Pancreas (tissue), 10 donors: Measurements from ENCODE around the gene ING2. TPM values are rescaled to one million over a fixed set of nuclear protein-coding genes. Genes with fewer than 3 reads are reported as not detected.

ENCODE experiments used
- ATAC-seq, 4 donors: fragments of 200-7000 bp; cut with Tn5 transposase; one replicate each; pipeline versions ENCODE4 v1.8.0 to v1.9.1; 2020; ENCODE audit warnings: mild to moderate bottlenecking in 4 of 4, moderate library complexity in 4 of 4
- DNase-seq, 6 donors: peaks; one replicate each; pipeline ENCODE4 v3.0.0-alpha.2; 2020
- FAIRE-seq: peaks from 2 replicates; lab custom pipeline; 2012; peaks lifted over from hg19 to GRCh38; lab: Jason Lieb, UNC
- H3K27ac ChIP-seq, 4 donors: fragments of 200-600 bp; sonication (generic); 1 replicate in 3 of 4; 2 replicates in 1 of 4; pipeline versions ENCODE4 v1.5.0 to v1.8.0; 2020
- H3K27me3 ChIP-seq, 4 donors: fragments of 200-600 bp; one replicate each; pipeline ENCODE4 v1.8.0; 2021
- H3K36me3 ChIP-seq, 3 donors: fragments of 200-600 bp; sonication (generic) in 1 of 3; one replicate each; pipeline versions ENCODE4 v1.5.0 to v1.8.0; 2020 to 2021
- H3K4me1 ChIP-seq, 3 donors: fragments of 200-600 bp; one replicate each; pipeline ENCODE4 v1.8.0; 2021
- H3K4me3 ChIP-seq, 4 donors: fragments of 200-600 bp; sonication (generic) in 2 of 4; one replicate each; pipeline versions ENCODE4 v1.5.0 to v1.8.0; 2020 to 2021
- H3K9me3 ChIP-seq, 4 donors: fragments of 200-600 bp; one replicate each; pipeline ENCODE4 v1.8.0; 2021
- WGBS, 2 donors: extraction: QIAGEN DNeasy Blood & Tissue Kit; methylation state at CpG; one replicate each; pipeline ENCODE4 v1.1.7; 2013; 5-methylcytosine and 5-hydroxymethylcytosine counted together
- intact Hi-C, 3 donors: fragments of 100-400 bp; cut with DNase I; formaldehyde crosslinking; loops; one replicate each; pipeline versions ENCODE4 v1.11.1 to v1.14.2; 2022
- polyA plus RNA-seq, 2 donors: library from polyadenylated mRNA; stranded (reverse); fragments of 200-250 nt; gene quantifications; one replicate each; pipeline ENCODE4 v1.2.3, GENCODE V29; 2013
- total RNA-seq, 6 donors: library from RNA; stranded (reverse); fragmentation: NEBNext Ultra II Directional in 4 of 6; extraction: Animal tissue kit (Norgen Biotek cat#: 25700) in 4 of 6; gene quantifications; one replicate each; pipeline versions ENCODE4 v1.2.1 to v1.2.4, GENCODE V29; 2021 to 2023
- TF ChIP-seq, protein P1 (sequence below), 4 donors: fragments of 200-600 bp; sonication (generic) in 3 of 4; IDR thresholded peaks; one replicate each; pipeline versions ENCODE4 v1.5.0 to v1.8.0; 2021; ENCODE audit warnings: antibody characterized with exemption in 4 of 4
- donor health status: healthy with polysubstance abuse.
- donor health status: DM: no; HTN: no; CAD: no; lungs with moderate emphysema.
- donor health status: DM: no; HTN: no; CAD: no.
- donor health status: control.
- donor health status: control.
- donor health status: Bipolar disorder and iron deficiency.
- donor health status: DM: yes; HTN: yes; CAD: no.
- donor health status: DM: no; HTN: no; CAD: no.
- donor health status: DM: no; HTN: no; CAD: no.
- donor health status: DM: yes; HTN: yes; CAD: no.

ING2 gene
- total and polyA plus RNA-seq, 8 donors = 3.1 to 16.9 (median 5.9) TPM

DNA sequence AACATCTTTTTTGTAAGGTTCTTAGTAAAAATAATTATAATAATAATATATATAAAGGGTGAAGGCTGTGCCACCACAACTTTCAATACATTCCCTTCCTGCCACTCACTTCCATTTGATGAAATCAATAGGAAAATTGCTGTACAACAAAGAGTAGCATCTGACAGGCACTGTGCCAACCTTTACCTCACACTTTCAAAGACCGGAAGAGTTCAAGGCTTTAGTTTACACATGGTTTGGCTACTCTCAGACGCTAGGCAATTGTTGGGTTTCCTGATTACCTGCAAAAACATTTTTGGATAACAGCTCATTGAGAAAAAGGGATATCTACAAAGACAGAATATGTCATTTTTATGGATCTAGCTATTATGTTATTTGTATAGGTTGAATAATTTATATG, 5.5 kb upstream of the ING2 start:
- DNase-seq (peak in 4 of 6 donors; percentile 23 to 49 (median 33)), FAIRE-seq (no peak), ATAC-seq (no peak)
- Histone ChIP-seq H3K27me3 (no peaks in the 10 kb centered on the region), H3K4me1 (peaks cover 0 to 13% (median 5%) of the 10 kb centered on the region in 3 donors), H3K9me3 (no peaks in the 10 kb centered on the region), H3K36me3 (no peaks in the 10 kb centered on the region), H3K27ac (no peak overlapping the region), H3K4me3 (no peak overlapping the region)
- WGBS, 2 donors = 13 to 15% methylated on average over 2 of the region's 2 CpGs
- intact Hi-C loops = loop anchor here in 1 of 3 donors (10.0 kb wide), 1 partner anchor 105 kb away; no protein-coding TSS in a partner anchor
- TF ChIP-seq, protein P1, sequence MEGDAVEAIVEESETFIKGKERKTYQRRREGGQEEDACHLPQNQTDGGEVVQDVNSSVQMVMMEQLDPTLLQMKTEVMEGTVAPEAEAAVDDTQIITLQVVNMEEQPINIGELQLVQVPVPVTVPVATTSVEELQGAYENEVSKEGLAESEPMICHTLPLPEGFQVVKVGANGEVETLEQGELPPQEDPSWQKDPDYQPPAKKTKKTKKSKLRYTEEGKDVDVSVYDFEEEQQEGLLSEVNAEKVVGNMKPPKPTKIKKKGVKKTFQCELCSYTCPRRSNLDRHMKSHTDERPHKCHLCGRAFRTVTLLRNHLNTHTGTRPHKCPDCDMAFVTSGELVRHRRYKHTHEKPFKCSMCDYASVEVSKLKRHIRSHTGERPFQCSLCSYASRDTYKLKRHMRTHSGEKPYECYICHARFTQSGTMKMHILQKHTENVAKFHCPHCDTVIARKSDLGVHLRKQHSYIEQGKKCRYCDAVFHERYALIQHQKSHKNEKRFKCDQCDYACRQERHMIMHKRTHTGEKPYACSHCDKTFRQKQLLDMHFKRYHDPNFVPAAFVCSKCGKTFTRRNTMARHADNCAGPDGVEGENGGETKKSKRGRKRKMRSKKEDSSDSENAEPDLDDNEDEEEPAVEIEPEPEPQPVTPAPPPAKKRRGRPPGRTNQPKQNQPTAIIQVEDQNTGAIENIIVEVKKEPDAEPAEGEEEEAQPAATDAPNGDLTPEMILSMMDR (IDR thresholded peaks at IDR 0.05) = no peak

DNA sequence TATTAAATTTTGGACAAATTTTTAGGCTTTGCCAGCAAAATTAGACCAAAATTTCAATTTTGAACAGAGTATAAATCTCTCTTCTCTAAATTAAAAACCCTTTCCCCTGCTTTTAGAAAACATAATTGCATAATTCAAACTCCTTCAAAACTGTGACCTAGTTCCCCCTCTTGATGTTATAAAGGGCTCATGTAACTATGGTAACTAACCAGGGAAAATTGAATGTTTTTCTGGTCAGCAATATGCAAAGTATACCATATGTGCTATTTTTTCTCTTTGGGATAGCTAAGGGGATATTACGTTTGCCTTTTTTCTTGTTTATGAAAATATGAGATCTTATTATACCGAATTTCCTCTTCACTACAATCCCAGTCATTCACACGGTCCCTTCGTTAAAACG, 5.1 kb upstream of the ING2 start:
- H3K36me3 ChIP-seq = no peaks in the 10 kb centered on the region
- H3K4me1 ChIP-seq = peaks cover 0 to 13% (median 5%) of the 10 kb centered on the region in 3 donors
- TF ChIP-seq, protein P1 (IDR thresholded peaks at IDR 0.05) = no peak
- FAIRE-seq (no peak), ATAC-seq (no peak), DNase-seq (no peak)
- no peaks in the 10 kb centered on the region for H3K9me3 ChIP-seq
- no peaks in the 10 kb centered on the region for H3K27me3 ChIP-seq
- intact Hi-C loops = loop anchor here in 1 of 3 donors (10.0 kb wide), 1 partner anchor 105 kb away; no protein-coding TSS in a partner anchor
- WGBS, 2 donors = 82 to 88% methylated on average over 5 of the region's 5 CpGs
- H3K4me3 ChIP-seq = no peak overlapping the region
- H3K27ac ChIP-seq = no peak overlapping the region

DNA sequence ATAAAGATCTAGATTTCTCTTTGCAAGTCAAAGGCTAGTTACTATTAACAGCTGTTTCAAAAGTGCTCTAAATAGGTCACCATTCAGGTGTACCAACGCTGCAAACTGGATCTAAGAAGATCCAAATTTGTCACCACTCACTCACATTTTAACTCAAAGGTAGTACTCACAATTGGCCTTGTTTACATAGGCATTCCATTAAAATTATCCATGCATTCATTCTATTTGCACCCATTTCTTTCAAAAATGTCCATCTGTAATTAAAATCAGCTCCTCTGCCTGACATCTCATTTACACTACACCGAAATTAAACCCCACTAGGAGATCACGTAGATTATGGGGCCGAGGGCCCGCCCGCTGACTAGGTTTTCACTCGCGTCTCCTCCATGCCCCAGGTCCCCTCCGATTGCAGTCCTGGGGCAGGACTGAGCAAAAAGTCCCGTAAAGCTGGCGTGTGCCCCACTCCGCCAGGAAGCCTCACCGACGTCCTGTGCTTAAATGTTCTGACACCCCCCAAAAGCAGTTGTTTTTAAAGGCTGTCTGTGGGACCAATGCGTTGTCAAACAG, 1.3 kb upstream of the ING2 start:
- Histone ChIP-seq H3K9me3 (no peaks in the 10 kb centered on the region), H3K4me3 (peak overlapping the region; percentile 96 to 99 (median 98)), H3K36me3 (no peaks in the 10 kb centered on the region), H3K4me1 (peaks cover 9 to 32% (median 17%) of the 10 kb centered on the region in 3 donors), H3K27me3 (no peaks in the 10 kb centered on the region), H3K27ac (peak overlapping the region; percentile 94 to 100 (median 97))
- ATAC-seq (no peak), DNase-seq (no peak), FAIRE-seq (no peak)
- intact Hi-C loops = no loop called here
- WGBS, 2 donors = 0 to 1% methylated on average over 15 of the region's 15 CpGs
- TF ChIP-seq, protein P1 (IDR thresholded peaks at IDR 0.05) = no peak

DNA sequence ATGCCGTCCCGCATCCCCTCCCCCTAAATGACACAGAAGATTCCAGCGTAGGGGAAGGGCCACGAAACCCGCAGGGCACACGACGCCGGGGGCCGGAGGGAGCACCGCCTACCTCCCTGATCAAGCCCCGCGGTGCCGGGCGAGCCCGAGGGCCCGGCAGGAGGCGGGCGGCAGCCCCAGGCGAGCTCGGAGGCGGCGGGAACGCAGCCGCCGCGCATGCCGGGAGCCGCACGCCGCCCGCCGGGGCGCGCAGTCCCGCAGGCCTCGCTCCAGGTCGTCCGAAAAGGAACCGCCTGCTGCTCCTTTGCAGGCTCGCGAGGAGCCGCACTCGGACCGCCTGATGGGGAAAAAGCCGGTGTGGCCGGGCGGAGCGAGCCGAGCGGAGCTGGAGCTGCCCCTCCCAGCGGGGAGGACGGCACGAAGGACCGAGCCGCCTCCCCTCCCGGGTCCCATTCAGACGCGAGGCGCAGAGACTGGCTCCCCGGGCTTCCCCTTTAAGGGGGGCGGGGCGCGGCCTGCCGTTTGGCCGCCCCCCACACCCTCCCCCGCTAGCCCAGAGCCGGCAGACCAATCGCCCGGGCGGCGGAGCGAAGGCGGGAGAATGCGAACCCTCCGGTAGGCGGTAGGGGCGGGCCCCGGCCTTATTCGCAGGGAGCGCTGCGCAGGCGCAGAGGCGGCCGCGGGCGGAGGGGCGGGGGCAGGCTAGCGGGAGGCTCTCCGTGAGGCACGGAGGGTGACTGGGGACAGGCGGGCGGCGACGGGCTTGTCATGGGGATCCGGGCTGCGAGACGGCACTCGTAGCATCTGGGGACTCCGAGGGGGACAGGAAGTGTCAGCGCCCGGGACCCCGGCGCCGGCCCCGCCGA, 561 bp upstream of the ING2 start:
- intact Hi-C loops = no loop called here
- Histone ChIP-seq H3K27ac (peak overlapping the region; percentile 94 to 100 (median 97)), H3K27me3 (no peaks in the 10 kb centered on the region), H3K36me3 (no peaks in the 10 kb centered on the region), H3K9me3 (no peaks in the 10 kb centered on the region), H3K4me1 (peaks cover 10 to 38% (median 20%) of the 10 kb centered on the region in 3 donors), H3K4me3 (peak overlapping the region; percentile 96 to 99 (median 98))
- peak; percentile 26 for FAIRE-seq
- 0 to 1% methylated on average over 59 to 106 of the region's 106 CpGs for WGBS, 2 donors
- DNase-seq = peak; percentile 99 to 100 (median 99)
- TF ChIP-seq, protein P1 (IDR thresholded peaks at IDR 0.05) = peak in 2 of 4 donors; percentile 9 to 15
- ATAC-seq = peak; percentile 84 to 93 (median 86)
